SK-N-SH treated with all-trans-retinoic acid at 6 μM for 48 hours (cell line): ENCODE measurements around the gene CMTR1.
A peak's percentile ranks its signal among the peaks of the same experiment; 100 is the strongest.
"Not testable (repeated sequence)": the region's sequence is repeated elsewhere in the genome, so short reads cannot be mapped to it uniquely, and the experiment has no call there.

ENCODE experiments used
- ATAC-seq: fragments of 200-7000 bp; cut with Tn5 transposase; 3 replicates; pipeline ENCODE4 v1.9.1; 2020; ENCODE audit warnings: mild to moderate bottlenecking, moderate library complexity
- ARNTL ChIP-seq: fragments of 450-650 bp; formaldehyde crosslinking; IDR thresholded peaks from 2 replicates; pipeline ENCODE4 v1.5.0; 2020; ENCODE audit warnings: low read depth, mild to moderate bottlenecking, moderate library complexity, borderline replicate concordance
- BACH2 ChIP-seq: fragments of 250-450 bp; sonication (Bioruptor Pico); IDR thresholded peaks from 2 replicates; pipeline ENCODE4 v1.9.0; 2021; ENCODE audit warnings: mild to moderate bottlenecking, borderline replicate concordance
- CSDC2 ChIP-seq: fragments of 250-450 bp; sonication (Bioruptor Pico); IDR thresholded peaks from 2 replicates; pipeline ENCODE4 v1.5.0; 2020; ENCODE audit warnings: mild to moderate bottlenecking, moderate library complexity
- ESRRG ChIP-seq: fragments of 250-450 bp; sonication (Bioruptor Pico); IDR thresholded peaks from 2 replicates; pipeline ENCODE4 v1.6.1; 2021; ENCODE audit warnings: mild to moderate bottlenecking
- GLIS3 ChIP-seq: fragments of 250-450 bp; sonication (Bioruptor Pico); IDR thresholded peaks from 2 replicates; pipeline ENCODE4 v1.5.0; 2020; ENCODE audit warnings: mild to moderate bottlenecking, moderate library complexity
- ISL1 ChIP-seq: fragments of 250-450 bp; sonication (Bioruptor Pico); IDR thresholded peaks from 2 replicates; pipeline ENCODE4 v2.1.2; 2022; ENCODE audit warnings: mild to moderate bottlenecking, moderate library complexity
- OSR1 ChIP-seq: fragments of 250-450 bp; sonication (Bioruptor Pico); IDR thresholded peaks from 2 replicates; pipeline ENCODE4 v1.8.0; 2022; ENCODE audit warnings: moderate library complexity, mild to moderate bottlenecking, inconsistent platforms
- PPARA ChIP-seq: fragments of 250-450 bp; sonication (Bioruptor Pico); IDR thresholded peaks from 2 replicates; pipeline ENCODE4 v1.5.0; 2020; ENCODE audit warnings: mild to moderate bottlenecking, borderline replicate concordance
- RARB ChIP-seq: fragments of 250-450 bp; sonication (Bioruptor Pico); IDR thresholded peaks from 2 replicates; pipeline ENCODE4 v1.8.0; 2021; ENCODE audit warnings: mild to moderate bottlenecking, moderate library complexity
- SNAI2 ChIP-seq: fragments of 250-450 bp; sonication (Bioruptor Pico); IDR thresholded peaks from 2 replicates; pipeline ENCODE4 v1.5.0; 2020; ENCODE audit warnings: mild to moderate bottlenecking, moderate library complexity
- TCF4 ChIP-seq: fragments of 250-450 bp; sonication (Bioruptor Pico); IDR thresholded peaks from 2 replicates; pipeline ENCODE4 v1.8.0; 2021; ENCODE audit warnings: mild to moderate bottlenecking, moderate library complexity, borderline replicate concordance
- TOX ChIP-seq: fragments of 250-450 bp; sonication (Bioruptor Pico); IDR thresholded peaks from 2 replicates; pipeline ENCODE4 v1.8.0; 2021; ENCODE audit warnings: mild to moderate bottlenecking, moderate library complexity, borderline replicate concordance
- ZC3H10 ChIP-seq: fragments of 250-450 bp; sonication (Bioruptor Pico); IDR thresholded peaks from 2 replicates; pipeline ENCODE4 v1.5.1; 2021; ENCODE audit warnings: mild to moderate bottlenecking, moderate library complexity
- ZFP3 ChIP-seq: fragments of 250-450 bp; sonication (Bioruptor Pico); IDR thresholded peaks from 2 replicates; pipeline ENCODE4 v1.5.0; 2020; ENCODE audit warnings: mild to moderate bottlenecking, moderate library complexity
- ZFP30 ChIP-seq: fragments of 450-650 bp; formaldehyde crosslinking; IDR thresholded peaks from 2 replicates; pipeline ENCODE4 v1.5.0; 2022; ENCODE audit warnings: mild to moderate bottlenecking, moderate library complexity
- ZNF565 ChIP-seq: fragments of 450-650 bp; formaldehyde crosslinking; conservative IDR thresholded peaks from 2 replicates; pipeline ENCODE4 v1.5.0; 2020; ENCODE audit warnings: low read depth, mild to moderate bottlenecking, moderate library complexity
- ZNF70 ChIP-seq: fragments of 450-650 bp; formaldehyde crosslinking; IDR thresholded peaks from 2 replicates; pipeline ENCODE4 v1.5.0; 2020; ENCODE audit warnings: mild to moderate bottlenecking, moderate library complexity
- ZNF8 ChIP-seq: fragments of 450-650 bp; formaldehyde crosslinking; IDR thresholded peaks from 2 replicates; pipeline ENCODE4 v1.5.0; 2020; ENCODE audit warnings: mild to moderate bottlenecking, moderate library complexity
- TF ChIP-seq, protein P1 (sequence below): fragments of 250-450 bp; sonication (Bioruptor Pico); IDR thresholded peaks from 2 replicates; pipeline ENCODE4 v1.8.0; 2020; ENCODE audit warnings: mild to moderate bottlenecking, moderate library complexity, borderline replicate concordance
- TF ChIP-seq, protein P2 (sequence below): fragments of 250-450 bp; sonication (Bioruptor Pico); IDR thresholded peaks from 2 replicates; pipeline ENCODE4 v1.5.1; 2021; ENCODE audit warnings: mild to moderate bottlenecking, moderate library complexity
- TF ChIP-seq, protein P3 (sequence below): fragments of 250-450 bp; sonication (Bioruptor Pico); IDR thresholded peaks from 2 replicates; pipeline ENCODE4 v1.8.0; 2021; ENCODE audit warnings: low read depth, mild to moderate bottlenecking, moderate library complexity, borderline replicate concordance
- TF ChIP-seq, protein P4 (sequence below): fragments of 250-450 bp; sonication (Bioruptor Pico); IDR thresholded peaks from 2 replicates; pipeline ENCODE4 v1.5.0; 2020; ENCODE audit warnings: mild to moderate bottlenecking, moderate library complexity

The CMTR1 gene

DNA sequence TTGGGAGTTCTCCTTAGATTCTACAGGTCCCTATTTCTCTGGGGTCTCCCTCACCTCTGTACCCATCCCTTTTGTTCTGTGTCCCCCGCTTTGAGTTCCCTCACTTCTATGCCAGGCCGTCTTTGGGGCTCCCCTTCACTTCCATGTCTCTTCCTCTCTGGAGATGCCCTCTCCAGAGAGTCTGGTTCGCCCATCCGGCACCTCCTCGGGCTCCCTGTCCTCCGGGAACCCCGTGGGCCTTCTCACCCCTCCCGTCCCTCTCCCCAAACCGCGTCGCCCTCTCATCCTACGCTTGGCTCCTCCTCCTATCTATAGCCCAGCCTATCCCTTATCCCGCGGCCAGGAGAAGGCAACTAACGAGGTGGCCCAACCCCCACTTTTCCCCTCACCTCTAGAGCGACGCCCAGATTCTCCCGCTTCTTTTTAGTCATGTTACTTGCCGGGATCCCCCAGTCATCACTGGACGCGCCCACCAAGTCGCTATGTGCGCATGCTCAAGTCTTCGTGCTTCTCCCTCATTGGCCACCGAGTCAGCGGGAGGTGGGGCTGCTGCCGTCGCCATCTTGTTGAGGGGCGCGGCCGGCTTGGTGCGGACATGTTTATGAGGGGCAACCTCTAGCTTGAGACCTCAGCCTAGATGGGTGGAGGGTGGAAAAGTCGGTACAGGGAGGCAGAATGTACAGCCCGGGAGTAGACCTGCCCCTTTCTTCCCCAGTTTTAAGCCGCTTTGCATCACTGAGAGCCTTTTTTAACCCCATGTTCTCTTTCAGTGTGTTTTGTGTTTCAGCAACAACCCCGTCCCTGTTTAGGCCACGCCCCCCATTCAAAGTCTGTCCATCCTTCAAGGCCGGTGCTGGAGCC, 66.6 kb downstream of the CMTR1 start, which contains the start of gene CCDC167:
TSS of gene CCDC167 (minus strand) at position 461 of the 861 bp plus-strand sequence. CDS start at position 431, 30 bp downstream.
- peak; percentile 98 for ATAC-seq
- TF ChIP-seq ZNF70 (0 out of 2 replicates have a peak, but pooled peaks have one; percentile 8), GLIS3 (CRISPR knock-in tag) (no peak)
- TF ChIP-seq, protein P1, sequence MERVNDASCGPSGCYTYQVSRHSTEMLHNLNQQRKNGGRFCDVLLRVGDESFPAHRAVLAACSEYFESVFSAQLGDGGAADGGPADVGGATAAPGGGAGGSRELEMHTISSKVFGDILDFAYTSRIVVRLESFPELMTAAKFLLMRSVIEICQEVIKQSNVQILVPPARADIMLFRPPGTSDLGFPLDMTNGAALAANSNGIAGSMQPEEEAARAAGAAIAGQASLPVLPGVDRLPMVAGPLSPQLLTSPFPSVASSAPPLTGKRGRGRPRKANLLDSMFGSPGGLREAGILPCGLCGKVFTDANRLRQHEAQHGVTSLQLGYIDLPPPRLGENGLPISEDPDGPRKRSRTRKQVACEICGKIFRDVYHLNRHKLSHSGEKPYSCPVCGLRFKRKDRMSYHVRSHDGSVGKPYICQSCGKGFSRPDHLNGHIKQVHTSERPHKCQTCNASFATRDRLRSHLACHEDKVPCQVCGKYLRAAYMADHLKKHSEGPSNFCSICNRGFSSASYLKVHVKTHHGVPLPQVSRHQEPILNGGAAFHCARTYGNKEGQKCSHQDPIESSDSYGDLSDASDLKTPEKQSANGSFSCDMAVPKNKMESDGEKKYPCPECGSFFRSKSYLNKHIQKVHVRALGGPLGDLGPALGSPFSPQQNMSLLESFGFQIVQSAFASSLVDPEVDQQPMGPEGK (CRISPR knock-in tag), result no peak
- TF ChIP-seq, all 23 proteins: peak for 1

DNA sequence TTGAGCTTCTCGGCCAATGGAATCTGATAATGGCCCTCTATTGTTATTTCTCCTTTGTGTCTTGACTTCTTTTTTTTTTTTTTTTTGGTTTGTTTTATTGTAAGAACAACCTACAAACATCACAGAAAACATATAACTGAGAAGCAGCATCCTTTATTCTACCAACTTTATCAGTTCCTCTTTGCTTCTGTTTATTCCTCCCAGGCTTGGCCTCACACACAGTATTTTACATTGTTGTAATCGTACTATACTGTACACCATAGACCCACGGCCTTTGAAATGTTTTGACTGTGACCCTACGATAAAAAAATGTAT, 67.2 kb downstream of the CMTR1 start:
- ATAC-seq, result no peak
- TF ChIP-seq, protein P2, sequence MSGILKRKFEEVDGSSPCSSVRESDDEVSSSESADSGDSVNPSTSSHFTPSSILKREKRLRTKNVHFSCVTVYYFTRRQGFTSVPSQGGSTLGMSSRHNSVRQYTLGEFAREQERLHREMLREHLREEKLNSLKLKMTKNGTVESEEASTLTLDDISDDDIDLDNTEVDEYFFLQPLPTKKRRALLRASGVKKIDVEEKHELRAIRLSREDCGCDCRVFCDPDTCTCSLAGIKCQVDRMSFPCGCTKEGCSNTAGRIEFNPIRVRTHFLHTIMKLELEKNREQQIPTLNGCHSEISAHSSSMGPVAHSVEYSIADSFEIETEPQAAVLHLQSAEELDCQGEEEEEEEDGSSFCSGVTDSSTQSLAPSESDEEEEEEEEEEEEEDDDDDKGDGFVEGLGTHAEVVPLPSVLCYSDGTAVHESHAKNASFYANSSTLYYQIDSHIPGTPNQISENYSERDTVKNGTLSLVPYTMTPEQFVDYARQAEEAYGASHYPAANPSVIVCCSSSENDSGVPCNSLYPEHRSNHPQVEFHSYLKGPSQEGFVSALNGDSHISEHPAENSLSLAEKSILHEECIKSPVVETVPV (CRISPR knock-in tag), result no peak
- no peak for TF ChIP-seq RARB (CRISPR knock-in tag)
- no peak for TF ChIP-seq ZC3H10 (CRISPR knock-in tag)
- no peak for TF ChIP-seq BACH2 (CRISPR knock-in tag)
- no peak for TF ChIP-seq TCF4
- TF ChIP-seq ZNF8, result no peak
- no peak for TF ChIP-seq CSDC2 (CRISPR knock-in tag)
- no peak for TF ChIP-seq ISL1 (CRISPR knock-in tag)
- TF ChIP-seq, protein P3, sequence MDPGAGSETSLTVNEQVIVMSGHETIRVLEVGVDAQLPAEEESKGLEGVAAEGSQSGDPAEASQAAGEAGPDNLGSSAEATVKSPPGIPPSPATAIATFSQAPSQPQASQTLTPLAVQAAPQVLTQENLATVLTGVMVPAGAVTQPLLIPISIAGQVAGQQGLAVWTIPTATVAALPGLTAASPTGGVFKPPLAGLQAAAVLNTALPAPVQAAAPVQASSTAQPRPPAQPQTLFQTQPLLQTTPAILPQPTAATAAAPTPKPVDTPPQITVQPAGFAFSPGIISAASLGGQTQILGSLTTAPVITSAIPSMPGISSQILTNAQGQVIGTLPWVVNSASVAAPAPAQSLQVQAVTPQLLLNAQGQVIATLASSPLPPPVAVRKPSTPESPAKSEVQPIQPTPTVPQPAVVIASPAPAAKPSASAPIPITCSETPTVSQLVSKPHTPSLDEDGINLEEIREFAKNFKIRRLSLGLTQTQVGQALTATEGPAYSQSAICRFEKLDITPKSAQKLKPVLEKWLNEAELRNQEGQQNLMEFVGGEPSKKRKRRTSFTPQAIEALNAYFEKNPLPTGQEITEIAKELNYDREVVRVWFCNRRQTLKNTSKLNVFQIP, result no peak
- TF ChIP-seq PPARA (CRISPR knock-in tag), result no peak
- no peak for TF ChIP-seq ARNTL (CRISPR knock-in tag)
- no peak for TF ChIP-seq ZFP3 (CRISPR knock-in tag)
- no peak for TF ChIP-seq TOX (CRISPR knock-in tag)
- TF ChIP-seq GLIS3 (CRISPR knock-in tag), result no peak
- no peak for TF ChIP-seq ZFP30 (CRISPR knock-in tag)
- TF ChIP-seq, protein P1 (CRISPR knock-in tag), result no peak

DNA sequence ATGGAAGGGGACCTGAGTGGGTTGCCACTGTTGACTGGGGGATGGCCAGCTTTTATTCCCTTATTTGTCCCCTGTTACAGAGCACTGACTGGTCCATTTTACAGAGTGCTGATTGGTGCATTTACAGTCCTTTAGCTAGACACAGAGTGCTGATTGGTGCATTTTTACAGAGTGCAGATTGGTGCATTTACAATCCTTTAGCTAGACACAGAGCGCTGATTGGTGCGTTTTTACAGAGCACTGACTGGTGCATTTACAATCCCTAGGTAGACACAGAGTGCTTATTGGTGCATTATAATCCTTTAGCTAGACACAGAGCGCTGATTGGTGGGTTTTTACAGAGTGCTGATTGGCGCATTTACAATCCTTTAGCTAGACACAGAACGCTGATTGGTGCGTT, 67.9 kb downstream of the CMTR1 start:
- not testable (repeated sequence) for ATAC-seq

DNA sequence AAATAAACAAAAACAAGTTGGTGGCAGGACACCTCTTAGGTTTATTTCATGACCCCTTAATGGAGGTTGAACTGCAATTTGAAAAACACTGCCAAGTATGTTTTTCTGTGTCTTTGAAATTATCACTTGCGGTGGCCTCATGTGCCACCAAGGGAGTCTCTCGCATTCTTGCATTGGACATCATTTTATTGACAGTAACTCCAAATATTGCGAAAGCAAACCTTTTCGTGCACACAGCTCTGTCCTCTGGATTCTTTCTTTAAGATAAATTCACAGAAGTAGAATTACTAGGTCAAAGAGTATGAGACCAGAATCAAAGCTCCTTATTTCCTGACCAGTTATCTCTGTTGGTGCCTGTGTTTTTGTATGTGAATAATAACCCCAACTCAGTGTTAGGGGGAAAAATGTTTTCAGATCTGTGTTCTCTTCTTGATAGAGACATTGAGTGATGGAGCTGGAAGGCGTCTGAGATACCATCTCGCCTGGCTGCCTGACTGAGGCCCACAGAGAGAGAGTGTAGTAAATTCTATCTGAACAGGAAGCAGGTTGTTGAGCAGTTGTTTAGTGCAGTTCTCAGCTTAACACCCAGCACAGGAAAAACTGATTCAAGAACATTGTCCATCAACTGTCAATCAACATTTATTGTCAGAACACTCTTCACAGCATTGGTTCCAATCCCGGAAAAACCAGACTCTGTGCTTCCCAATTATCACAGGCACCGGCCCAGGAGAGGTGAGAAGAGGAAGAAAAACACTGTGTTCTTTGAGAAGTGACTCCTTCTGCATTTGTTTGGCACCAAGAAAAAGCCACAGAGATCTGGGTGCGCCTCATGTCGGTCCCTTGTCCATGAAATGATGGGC, 68.8 kb downstream of the CMTR1 start:
- ATAC-seq, result no peak
- TF ChIP-seq ESRRG (CRISPR knock-in tag) (no peak), ZFP3 (CRISPR knock-in tag) (no peak), RARB (CRISPR knock-in tag) (no peak), SNAI2 (no peak), ZNF70 (no peak), OSR1 (CRISPR knock-in tag) (no peak), TOX (CRISPR knock-in tag) (no peak), GLIS3 (CRISPR knock-in tag) (no peak), ARNTL (CRISPR knock-in tag) (no peak), CSDC2 (CRISPR knock-in tag) (no peak), BACH2 (CRISPR knock-in tag) (no peak), ZFP30 (CRISPR knock-in tag) (no peak), ZNF565 (CRISPR knock-in tag) (no peak), ZC3H10 (CRISPR knock-in tag) (no peak)
- TF ChIP-seq, protein P4, sequence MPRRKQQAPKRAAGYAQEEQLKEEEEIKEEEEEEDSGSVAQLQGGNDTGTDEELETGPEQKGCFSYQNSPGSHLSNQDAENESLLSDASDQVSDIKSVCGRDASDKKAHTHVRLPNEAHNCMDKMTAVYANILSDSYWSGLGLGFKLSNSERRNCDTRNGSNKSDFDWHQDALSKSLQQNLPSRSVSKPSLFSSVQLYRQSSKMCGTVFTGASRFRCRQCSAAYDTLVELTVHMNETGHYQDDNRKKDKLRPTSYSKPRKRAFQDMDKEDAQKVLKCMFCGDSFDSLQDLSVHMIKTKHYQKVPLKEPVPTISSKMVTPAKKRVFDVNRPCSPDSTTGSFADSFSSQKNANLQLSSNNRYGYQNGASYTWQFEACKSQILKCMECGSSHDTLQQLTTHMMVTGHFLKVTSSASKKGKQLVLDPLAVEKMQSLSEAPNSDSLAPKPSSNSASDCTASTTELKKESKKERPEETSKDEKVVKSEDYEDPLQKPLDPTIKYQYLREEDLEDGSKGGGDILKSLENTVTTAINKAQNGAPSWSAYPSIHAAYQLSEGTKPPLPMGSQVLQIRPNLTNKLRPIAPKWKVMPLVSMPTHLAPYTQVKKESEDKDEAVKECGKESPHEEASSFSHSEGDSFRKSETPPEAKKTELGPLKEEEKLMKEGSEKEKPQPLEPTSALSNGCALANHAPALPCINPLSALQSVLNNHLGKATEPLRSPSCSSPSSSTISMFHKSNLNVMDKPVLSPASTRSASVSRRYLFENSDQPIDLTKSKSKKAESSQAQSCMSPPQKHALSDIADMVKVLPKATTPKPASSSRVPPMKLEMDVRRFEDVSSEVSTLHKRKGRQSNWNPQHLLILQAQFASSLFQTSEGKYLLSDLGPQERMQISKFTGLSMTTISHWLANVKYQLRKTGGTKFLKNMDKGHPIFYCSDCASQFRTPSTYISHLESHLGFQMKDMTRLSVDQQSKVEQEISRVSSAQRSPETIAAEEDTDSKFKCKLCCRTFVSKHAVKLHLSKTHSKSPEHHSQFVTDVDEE (CRISPR knock-in tag), result no peak
- TF ChIP-seq, protein P3, result no peak
